Adrenal gland (tissue), 12 donors: ENCODE measurements around the gene CHL1. TPM values are rescaled to one million over a fixed set of nuclear protein-coding genes. Genes with fewer than 3 reads are reported as not detected.

Experiments used
- DNase-seq, 7 donors: peaks; one replicate each; pipeline ENCODE4 v3.0.0-alpha.2; 2019 to 2020
- H3K27ac ChIP-seq, 5 donors: fragments of 200-600 bp; sonication (generic) in 4 of 5; 1 replicate in 3 of 5; 2 replicates in 2 of 5; pipeline versions ENCODE4 v1.5.1 to v1.8.0; 2016 to 2020; ENCODE audit warnings: mild to moderate bottlenecking in 1 of 5
- H3K27me3 ChIP-seq: fragments of 200-600 bp; 2 replicates; pipeline ENCODE4 v1.8.0; 2021
- H3K36me3 ChIP-seq, 2 donors: fragments of 200-600 bp; replicated peaks in 1 of 2; 1 replicate in 1 of 2; 2 replicates in 1 of 2; pipeline versions ENCODE4 v1.5.1 to v1.8.0; 2018 to 2022
- H3K4me1 ChIP-seq, 2 donors: fragments of 200-600 bp; replicated peaks in 1 of 2; 1 replicate in 1 of 2; 2 replicates in 1 of 2; pipeline versions ENCODE4 v1.5.1 to v1.8.0; 2018 to 2021
- H3K4me3 ChIP-seq, 4 donors: fragments of 200-600 bp; sonication (generic) in 3 of 4; one replicate each; pipeline ENCODE4 v1.5.1; 2016 to 2018
- H3K9me3 ChIP-seq, 3 donors: fragments of 200-600 bp; sonication (generic) in 1 of 3; replicated peaks in 1 of 3; 1 replicate in 2 of 3; 2 replicates in 1 of 3; pipeline versions ENCODE4 v1.5.1 to v1.8.0; 2016 to 2021
- POLR2A ChIP-seq, 2 donors: fragments of 450-650 bp; IDR thresholded peaks; one replicate each; pipeline ENCODE4 v1.6.1; 2017; ENCODE audit warnings: antibody characterized with exemption in 2 of 2, mild to moderate bottlenecking in 2 of 2, moderate library complexity in 1 of 2
- WGBS, 4 donors: extraction: QIAGEN DNeasy Blood & Tissue Kit in 2 of 4; methylation state at CpG; one replicate each; pipeline versions ENCODE4 v1.1.5 to v1.1.7; 2013 to 2017; 5-methylcytosine and 5-hydroxymethylcytosine counted together
- intact Hi-C, 2 donors: fragments of 100-400 bp; cut with DNase I; formaldehyde crosslinking; loops; one replicate each; pipeline versions ENCODE4 v1.14.1 to v1.15.0; 2022 to 2023
- polyA plus RNA-seq, 3 donors: library from polyadenylated mRNA; stranded (reverse); fragments of 200-250 nt in 2 of 3; fragments of 350-450 nt in 1 of 3; fragmentation: Illumina TruSeq in 1 of 3; extraction: RNeasy Lipid Tissue Mini Kit (QIAGEN cat#74804) in 1 of 3; gene quantifications; one replicate each; pipeline ENCODE4 v1.2.3, GENCODE V29; 2013 to 2014
- total RNA-seq, 9 donors: library from RNA; depleted of rRNA in 4 of 9; stranded (reverse); fragments of >200 nt in 4 of 9; fragments of 120-200 nt in 1 of 9; fragmentation: NEBNext Ultra II Directional in 1 of 9; extraction: Animal tissue kit (Norgen Biotek cat#: 25700) in 1 of 9; gene quantifications; one replicate each; pipeline versions ENCODE4 v1.1.0 to v1.2.4, GENCODE V29; 2013 to 2023
- TF ChIP-seq, protein P1 (sequence below), 6 experiments: fragments of 450-650 bp in 4 of 6; fragments of 200-600 bp in 2 of 6; sonication (generic) in 1 of 6; IDR thresholded peaks; 1 replicate in 5 of 6; 2 replicates in 1 of 6; pipeline versions ENCODE4 v1.5.1 to v1.8.0; 2016 to 2021; ENCODE audit warnings: antibody characterized with exemption in 6 of 6, mild to moderate bottlenecking in 2 of 6, moderate library complexity in 1 of 6
- donor health status: healthy with polysubstance abuse.
- donor health status: Bipolar disorder and iron deficiency.
- donor health status: DM: yes; HTN: yes; CAD: no.
- donor health status: DM: no; HTN: no; CAD: no.
- donor health status: DM: no; HTN: no; CAD: no.
- donor health status: DM: yes; HTN: yes; CAD: no.

CHL1 gene
- total and polyA plus RNA-seq, 12 donors = 0.80 to 28.3 (median 7.7) TPM

DNA sequence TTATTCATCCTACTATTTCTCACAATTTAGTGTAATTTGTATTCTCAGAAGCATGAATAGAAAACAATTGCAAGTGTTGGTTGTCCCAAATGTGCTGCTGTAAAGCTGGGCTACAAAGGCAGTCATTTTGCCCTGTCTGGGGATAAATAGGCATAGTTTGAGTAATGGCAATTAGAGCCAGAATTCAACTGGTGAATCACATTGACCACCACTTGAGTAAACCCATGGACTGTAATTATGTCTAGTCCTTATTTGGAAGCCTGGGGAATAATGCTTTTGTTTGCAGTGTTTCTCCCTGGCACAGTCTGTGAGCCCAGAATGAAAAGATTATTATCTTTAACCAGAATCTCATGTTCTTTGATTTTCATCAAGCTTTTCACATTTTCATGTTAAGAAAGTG lies 30.5 kb upstream of the CHL1 start:
- DNase-seq = no peak
- no peaks in the 10 kb centered on the region for H3K27me3 ChIP-seq
- intact Hi-C loops = no loop called here
- no peaks in the 10 kb centered on the region for H3K4me1 ChIP-seq
- no peaks in the 10 kb centered on the region for H3K36me3 ChIP-seq
- H3K9me3 ChIP-seq = no peaks in the 10 kb centered on the region
- H3K4me3 ChIP-seq = no peak overlapping the region
- TF ChIP-seq, protein P1, sequence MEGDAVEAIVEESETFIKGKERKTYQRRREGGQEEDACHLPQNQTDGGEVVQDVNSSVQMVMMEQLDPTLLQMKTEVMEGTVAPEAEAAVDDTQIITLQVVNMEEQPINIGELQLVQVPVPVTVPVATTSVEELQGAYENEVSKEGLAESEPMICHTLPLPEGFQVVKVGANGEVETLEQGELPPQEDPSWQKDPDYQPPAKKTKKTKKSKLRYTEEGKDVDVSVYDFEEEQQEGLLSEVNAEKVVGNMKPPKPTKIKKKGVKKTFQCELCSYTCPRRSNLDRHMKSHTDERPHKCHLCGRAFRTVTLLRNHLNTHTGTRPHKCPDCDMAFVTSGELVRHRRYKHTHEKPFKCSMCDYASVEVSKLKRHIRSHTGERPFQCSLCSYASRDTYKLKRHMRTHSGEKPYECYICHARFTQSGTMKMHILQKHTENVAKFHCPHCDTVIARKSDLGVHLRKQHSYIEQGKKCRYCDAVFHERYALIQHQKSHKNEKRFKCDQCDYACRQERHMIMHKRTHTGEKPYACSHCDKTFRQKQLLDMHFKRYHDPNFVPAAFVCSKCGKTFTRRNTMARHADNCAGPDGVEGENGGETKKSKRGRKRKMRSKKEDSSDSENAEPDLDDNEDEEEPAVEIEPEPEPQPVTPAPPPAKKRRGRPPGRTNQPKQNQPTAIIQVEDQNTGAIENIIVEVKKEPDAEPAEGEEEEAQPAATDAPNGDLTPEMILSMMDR (IDR thresholded peaks at IDR 0.05) = no peak
- no peak for TF ChIP-seq POLR2A (IDR thresholded peaks at IDR 0.05)
- no peak overlapping the region for H3K27ac ChIP-seq

GRCh38 chr3:166799-167198 lies 29.8 kb upstream of the CHL1 start:
- no peak overlapping the region for H3K27ac ChIP-seq
- H3K4me1 ChIP-seq = no peaks in the 10 kb centered on the region
- H3K36me3 ChIP-seq = no peaks in the 10 kb centered on the region
- TF ChIP-seq POLR2A (IDR thresholded peaks at IDR 0.05) = no peak
- TF ChIP-seq, protein P1 (IDR thresholded peaks at IDR 0.05) = no peak
- H3K4me3 ChIP-seq = no peak overlapping the region
- intact Hi-C loops = no loop called here
- no peaks in the 10 kb centered on the region for H3K27me3 ChIP-seq
- H3K9me3 ChIP-seq = no peaks in the 10 kb centered on the region
- WGBS, 4 donors = 78 to 82% (median 80%) methylated on average over 5 of the region's 5 CpGs
- no peak for DNase-seq

GRCh38 chr3:173886-174285 lies 22.7 kb upstream of the CHL1 start:
- H3K9me3 ChIP-seq = no peaks in the 10 kb centered on the region
- H3K4me3 ChIP-seq = peak overlapping the region in 1 of 4 donors; percentile 12
- WGBS, 4 donors = 32 to 52% (median 41%) methylated on average over 1 of the region's 1 CpG
- no peak for TF ChIP-seq POLR2A (IDR thresholded peaks at IDR 0.05)
- TF ChIP-seq, protein P1 (IDR thresholded peaks at IDR 0.05) = no peak
- H3K27ac ChIP-seq = no peak overlapping the region
- no peaks in the 10 kb centered on the region for H3K4me1 ChIP-seq
- H3K36me3 ChIP-seq = no peaks in the 10 kb centered on the region
- intact Hi-C loops = no loop called here
- DNase-seq = no peak
- H3K27me3 ChIP-seq = no peaks in the 10 kb centered on the region

GRCh38 chr3:184976-185375 lies 11.6 kb upstream of the CHL1 start:
- no peaks in the 10 kb centered on the region for H3K9me3 ChIP-seq
- H3K4me1 ChIP-seq = no peaks in the 10 kb centered on the region
- TF ChIP-seq POLR2A (IDR thresholded peaks at IDR 0.05) = no peak
- TF ChIP-seq, protein P1 (IDR thresholded peaks at IDR 0.05) = no peak
- no peak overlapping the region for H3K27ac ChIP-seq
- intact Hi-C loops = no loop called here
- WGBS, 4 donors = 40 to 48% (median 45%) methylated on average over 3 of the region's 3 CpGs
- no peak overlapping the region for H3K4me3 ChIP-seq
- DNase-seq = no peak
- no peaks in the 10 kb centered on the region for H3K36me3 ChIP-seq
- H3K27me3 ChIP-seq = no peaks in the 10 kb centered on the region
